ENCODE measurements around the gene ANXA5. TPM values are rescaled to one million over a fixed set of nuclear protein-coding genes. Genes with fewer than 3 reads are reported as not detected.

ANXA5 gene
- total RNA-seq, 2 donors from 2014 or later: 186 to 197 TPM

DNA sequence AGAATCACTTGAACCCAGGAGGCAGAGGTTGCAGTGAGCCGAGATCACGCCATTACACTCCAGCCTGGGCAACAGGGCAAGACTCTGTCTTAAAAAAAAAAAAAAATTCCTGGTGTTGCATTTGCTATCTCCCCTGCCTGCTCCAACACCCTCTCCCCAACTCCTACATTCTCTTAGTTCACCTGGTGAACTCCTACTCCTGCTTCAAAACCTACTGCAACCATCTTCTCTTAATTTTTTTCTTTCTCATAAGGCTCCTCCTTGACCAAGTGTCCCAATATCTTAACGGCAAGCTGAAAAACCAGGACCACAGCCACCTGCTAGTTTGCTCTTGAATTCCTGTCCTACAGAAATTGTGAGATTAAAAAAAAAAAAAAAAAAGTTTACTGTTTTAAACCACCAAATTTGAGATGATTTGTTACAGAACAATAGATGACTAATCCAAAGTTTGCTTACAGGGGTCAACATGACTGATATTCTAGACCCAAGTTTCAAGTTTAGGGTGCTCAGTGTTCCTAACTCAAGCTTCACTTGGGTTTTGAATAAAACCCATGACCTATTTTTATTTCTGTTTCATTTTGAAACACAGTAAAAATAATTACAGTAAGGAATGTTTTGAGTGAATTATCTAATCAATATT lies 13.1 kb upstream of the ANXA5 start:
- no peaks in the 10 kb centered on the region for H3K9me3 ChIP-seq
- H3K27ac ChIP-seq: no peak overlapping the region
- TF ChIP-seq, protein P1, sequence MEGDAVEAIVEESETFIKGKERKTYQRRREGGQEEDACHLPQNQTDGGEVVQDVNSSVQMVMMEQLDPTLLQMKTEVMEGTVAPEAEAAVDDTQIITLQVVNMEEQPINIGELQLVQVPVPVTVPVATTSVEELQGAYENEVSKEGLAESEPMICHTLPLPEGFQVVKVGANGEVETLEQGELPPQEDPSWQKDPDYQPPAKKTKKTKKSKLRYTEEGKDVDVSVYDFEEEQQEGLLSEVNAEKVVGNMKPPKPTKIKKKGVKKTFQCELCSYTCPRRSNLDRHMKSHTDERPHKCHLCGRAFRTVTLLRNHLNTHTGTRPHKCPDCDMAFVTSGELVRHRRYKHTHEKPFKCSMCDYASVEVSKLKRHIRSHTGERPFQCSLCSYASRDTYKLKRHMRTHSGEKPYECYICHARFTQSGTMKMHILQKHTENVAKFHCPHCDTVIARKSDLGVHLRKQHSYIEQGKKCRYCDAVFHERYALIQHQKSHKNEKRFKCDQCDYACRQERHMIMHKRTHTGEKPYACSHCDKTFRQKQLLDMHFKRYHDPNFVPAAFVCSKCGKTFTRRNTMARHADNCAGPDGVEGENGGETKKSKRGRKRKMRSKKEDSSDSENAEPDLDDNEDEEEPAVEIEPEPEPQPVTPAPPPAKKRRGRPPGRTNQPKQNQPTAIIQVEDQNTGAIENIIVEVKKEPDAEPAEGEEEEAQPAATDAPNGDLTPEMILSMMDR (IDR thresholded peaks at IDR 0.05): no peak
- peaks cover 0 to 11% of the 10 kb centered on the region in 2 donors for H3K4me1 ChIP-seq
- DNase-seq (ENCODE audit: low spot score): no peak
- H3K27me3 ChIP-seq: no peaks in the 10 kb centered on the region
- no peak overlapping the region for H3K4me3 ChIP-seq
- H3K36me3 ChIP-seq: no peaks in the 10 kb centered on the region

DNA sequence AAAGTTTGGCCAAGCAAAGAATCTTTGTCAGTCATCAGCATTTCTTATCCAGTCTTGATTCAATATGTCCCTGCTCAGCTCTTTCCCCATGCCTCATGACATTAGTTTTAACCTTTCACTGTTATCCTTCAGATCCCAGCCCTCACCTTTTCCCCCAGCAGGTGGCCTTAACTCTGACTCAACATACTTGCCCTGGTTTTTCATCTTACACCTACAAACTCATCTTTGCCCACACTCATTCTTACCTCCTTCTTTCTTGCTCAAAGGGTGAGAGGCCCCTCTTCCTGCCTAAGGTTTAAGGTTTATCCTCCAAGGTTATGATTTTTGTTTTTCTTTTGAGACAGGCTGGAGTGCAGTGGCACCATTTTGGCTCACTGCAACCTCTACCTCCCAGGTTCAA lies 10.6 kb upstream of the ANXA5 start:
- peaks cover 0 to 11% of the 10 kb centered on the region in 2 donors for H3K4me1 ChIP-seq
- H3K27me3 ChIP-seq: no peaks in the 10 kb centered on the region
- no peak for DNase-seq (ENCODE audit: low spot score)
- H3K27ac ChIP-seq: no peak overlapping the region
- H3K9me3 ChIP-seq: no peaks in the 10 kb centered on the region
- no peaks in the 10 kb centered on the region for H3K36me3 ChIP-seq
- TF ChIP-seq, protein P1 (IDR thresholded peaks at IDR 0.05): no peak
- H3K4me3 ChIP-seq: no peak overlapping the region

GRCh38 chr4:121706595-121707021 lies 9.8 kb upstream of the ANXA5 start:
- Histone ChIP-seq H3K4me1 (peaks cover 0 to 5% of the 10 kb centered on the region in 2 donors), H3K9me3 (no peaks in the 10 kb centered on the region), H3K36me3 (no peaks in the 10 kb centered on the region), H3K27ac (no peak overlapping the region), H3K4me3 (no peak overlapping the region), H3K27me3 (no peaks in the 10 kb centered on the region)
- no peak for DNase-seq (ENCODE audit: low spot score)
- TF ChIP-seq, protein P1 (IDR thresholded peaks at IDR 0.05): no peak

DNA sequence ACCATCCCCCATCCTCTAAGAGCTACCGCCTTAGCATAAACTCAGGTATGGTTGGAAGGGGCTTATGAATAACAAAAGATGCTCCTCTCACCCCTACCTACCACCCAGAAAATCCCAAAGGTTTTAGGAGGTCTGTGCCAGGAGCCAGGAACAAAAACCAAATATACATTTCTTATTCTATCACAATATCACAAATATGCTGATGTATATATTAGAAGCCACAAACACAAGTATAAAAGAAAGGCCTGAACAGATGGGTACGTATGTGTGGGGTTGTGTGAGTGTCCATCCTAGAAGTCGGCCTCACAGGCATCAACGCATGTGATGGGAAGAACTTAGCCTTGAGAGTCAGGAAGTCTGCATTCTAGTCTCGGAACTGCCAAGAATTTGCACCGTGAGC lies 8.7 kb upstream of the ANXA5 start:
- no peak for DNase-seq (ENCODE audit: low spot score)
- no peaks in the 10 kb centered on the region for H3K27me3 ChIP-seq
- H3K4me1 ChIP-seq: no peaks in the 10 kb centered on the region
- H3K9me3 ChIP-seq: no peaks in the 10 kb centered on the region
- no peaks in the 10 kb centered on the region for H3K36me3 ChIP-seq
- TF ChIP-seq, protein P1 (IDR thresholded peaks at IDR 0.05): no peak
- no peak overlapping the region for H3K27ac ChIP-seq
- H3K4me3 ChIP-seq: no peak overlapping the region

- no peak for DNase-seq (ENCODE audit: low spot score)
- H3K4me3 ChIP-seq: no peak overlapping the region
- H3K27me3 ChIP-seq: no peaks in the 10 kb centered on the region
- no peak overlapping the region for H3K27ac ChIP-seq
- no peaks in the 10 kb centered on the region for H3K36me3 ChIP-seq
- H3K4me1 ChIP-seq: peaks cover 0 to 6% of the 10 kb centered on the region in 2 donors
- TF ChIP-seq, protein P1 (IDR thresholded peaks at IDR 0.05): no peak
- H3K9me3 ChIP-seq: no peaks in the 10 kb centered on the region
Observed at GRCh38 chr4:121702136-121702535, 5.4 kb upstream of the ANXA5 start.

DNA sequence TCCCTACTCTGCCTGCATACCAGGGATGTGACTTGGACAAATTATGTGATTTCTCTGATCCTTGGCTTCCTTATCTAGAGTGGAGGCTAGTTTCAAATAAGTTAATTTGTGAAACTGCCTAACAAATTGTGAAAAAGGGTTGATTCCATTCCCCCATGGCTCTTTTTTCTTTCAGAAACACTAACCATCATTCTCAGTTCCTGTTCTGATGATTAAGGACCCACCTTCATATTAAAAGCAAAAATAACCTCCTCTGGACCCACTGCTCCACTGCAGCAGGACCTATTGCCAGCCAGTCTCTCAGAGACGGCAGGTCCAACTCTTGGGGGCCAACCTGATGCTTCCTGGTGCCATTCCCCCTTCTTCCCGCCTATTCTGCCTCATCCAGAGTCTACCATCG lies 4.5 kb upstream of the ANXA5 start:
- TF ChIP-seq, protein P1 (IDR thresholded peaks at IDR 0.05): no peak
- DNase-seq (ENCODE audit: low spot score): no peak
- Histone ChIP-seq H3K4me1 (peaks cover 0 to 6% of the 10 kb centered on the region in 2 donors), H3K4me3 (no peak overlapping the region), H3K27me3 (no peaks in the 10 kb centered on the region), H3K36me3 (no peaks in the 10 kb centered on the region), H3K27ac (no peak overlapping the region), H3K9me3 (no peaks in the 10 kb centered on the region)
